Measurements from ENCODE around the gene NTSR2.
"Not testable (repeated sequence)": the region's sequence is repeated elsewhere in the genome, so short reads cannot be mapped to it uniquely, and the experiment has no call there.

The NTSR2 gene

DNA sequence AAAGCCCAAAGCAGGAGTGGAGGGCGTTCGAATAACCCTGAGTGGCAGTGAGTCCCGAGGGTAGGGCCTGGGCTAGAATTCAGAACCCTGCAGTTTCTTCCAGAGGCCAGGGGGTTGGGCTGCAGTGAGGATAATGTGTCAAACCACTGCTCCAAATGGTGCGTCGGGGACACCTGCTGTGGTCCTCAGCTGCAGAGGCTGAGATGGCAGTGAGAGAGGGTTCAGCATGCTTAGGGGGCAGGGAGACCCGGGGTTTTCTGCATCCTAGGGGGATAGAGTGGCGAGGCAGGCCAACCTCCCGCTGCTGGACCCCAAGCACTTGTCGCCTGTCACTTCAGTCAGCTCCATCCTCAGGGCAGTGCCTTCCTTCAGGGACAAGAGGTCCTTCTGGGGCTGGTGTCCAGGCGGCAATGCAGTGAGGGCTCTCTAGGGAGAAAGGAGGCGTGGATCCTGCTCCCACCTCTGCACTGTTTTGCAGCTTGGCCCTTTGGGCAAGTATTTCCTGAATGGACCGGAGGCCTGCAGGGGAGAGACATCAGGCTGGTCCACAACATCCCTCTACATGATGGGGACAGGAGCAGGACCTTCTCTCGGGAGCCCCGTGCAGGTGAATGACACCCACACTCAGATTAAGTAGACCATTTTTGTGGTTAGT, 8.4 kb upstream of the NTSR2 start:
- DNase-seq = no peak

DNA sequence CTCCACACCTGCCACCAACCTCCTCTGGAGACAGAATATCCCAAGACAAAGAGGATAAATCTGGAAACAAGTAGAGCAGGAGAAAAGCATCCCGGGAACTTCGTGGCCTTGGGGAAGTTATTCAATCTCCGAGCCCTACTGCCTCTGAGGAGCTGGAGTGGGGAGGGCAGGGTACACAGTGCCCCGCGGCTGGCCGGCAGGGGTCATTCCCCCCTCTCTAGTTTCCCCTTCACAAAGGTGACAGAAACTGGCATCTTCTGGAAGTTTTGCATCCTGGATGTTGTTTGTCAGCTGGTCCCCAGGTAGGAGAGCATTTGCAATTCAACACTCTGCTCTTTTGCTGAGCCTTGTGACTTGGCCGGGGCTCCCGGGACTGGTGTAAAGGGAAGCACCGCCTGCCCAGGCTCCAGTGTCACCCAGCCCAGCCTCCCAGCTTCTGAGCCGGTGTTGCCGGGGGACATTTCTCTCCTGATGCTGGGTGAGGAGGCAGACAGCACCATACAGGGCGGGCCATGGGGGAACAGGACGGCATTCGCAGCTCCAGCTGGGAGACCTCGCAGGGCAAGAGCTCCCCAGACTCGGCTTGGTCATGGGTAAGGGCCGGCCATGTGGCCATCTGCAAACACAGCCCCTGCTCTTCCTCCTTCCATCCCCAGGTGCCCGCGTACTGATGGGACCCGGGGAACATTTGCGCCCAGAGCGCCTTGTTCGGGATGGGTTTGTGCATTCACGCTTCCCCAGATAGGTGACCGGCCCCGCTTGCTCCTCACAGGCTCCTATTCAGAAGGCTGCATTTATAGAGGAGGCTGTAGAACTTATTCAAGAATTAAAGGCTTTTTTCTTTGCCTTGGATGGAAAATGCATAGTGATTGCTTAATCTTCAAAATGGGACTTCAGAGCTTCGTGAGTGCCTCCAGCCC, 7.4 kb upstream of the NTSR2 start:
- DNase-seq = no peak

DNA sequence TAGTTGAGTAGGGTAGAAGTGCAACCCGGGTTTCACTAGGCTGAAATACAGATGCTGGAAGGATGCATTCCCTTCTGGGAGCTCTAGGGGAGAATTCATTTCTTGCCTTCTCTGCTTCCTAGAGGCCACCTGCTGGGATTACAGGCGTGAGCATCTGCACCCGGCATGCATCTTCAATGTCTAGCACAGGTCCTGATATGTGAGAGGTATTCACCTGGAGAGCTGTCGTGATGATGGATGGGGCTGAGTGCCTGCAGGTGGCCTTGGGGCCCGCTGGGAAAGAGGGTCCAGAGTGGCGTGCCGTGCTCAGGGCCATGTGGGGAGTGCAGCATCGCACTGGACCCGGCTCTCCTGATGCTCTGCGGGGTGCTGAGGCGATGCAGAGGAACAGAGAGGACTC, 6.6 kb upstream of the NTSR2 start:
- DNase-seq = no peak

DNA sequence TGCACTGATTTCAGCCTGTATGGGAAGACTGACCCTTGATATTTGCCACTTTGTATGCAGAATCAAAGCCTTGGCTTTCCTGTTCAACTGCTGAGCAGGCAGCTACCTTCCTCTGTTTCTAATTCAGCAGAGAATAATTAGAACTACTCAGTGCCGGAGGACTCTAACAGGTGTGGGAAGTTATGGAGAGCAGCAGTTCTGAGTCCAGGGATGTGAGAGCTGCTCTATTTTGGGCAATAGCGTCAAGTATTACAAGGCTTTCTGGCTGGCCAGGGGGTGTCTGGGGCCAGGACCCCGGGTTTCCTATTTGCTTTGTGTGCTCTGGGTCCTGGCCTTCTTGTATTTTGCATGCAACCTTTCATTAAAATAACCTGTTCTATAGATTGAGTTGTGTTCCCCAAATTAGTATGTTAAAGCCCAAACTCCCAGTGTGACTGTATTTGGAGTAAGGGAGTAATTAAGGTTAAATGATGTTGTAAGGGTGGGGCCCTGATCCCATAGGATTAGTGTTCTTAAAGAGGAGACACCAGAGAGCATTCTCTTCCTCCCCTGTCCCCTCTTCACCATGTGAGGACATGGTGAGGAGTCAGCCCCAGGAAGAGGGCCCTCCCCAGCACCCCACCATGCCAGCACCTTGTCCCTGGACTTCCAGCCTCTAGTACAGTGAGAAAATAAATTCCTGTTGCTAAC, 5.6 kb upstream of the NTSR2 start:
- no peak for DNase-seq

DNA sequence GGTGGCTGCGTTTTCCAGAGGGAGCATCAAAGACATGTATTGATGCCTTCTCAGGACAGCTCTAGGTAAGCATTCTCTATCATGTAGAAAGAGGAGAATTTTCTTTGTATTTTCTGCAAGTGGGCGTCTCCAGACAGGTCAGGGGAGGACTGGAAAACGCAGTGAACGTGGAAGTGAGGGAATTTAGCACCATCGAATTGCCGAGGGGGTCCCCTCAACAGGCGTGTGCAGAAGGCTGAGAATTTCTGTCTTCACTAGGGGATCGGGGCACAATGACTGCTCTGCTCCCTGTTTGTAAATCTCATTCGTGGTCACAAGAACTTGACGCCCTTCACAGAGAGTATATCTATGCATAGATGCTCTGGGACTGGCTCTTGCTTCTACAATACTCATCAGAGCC, 5.0 kb upstream of the NTSR2 start:
- DNase-seq = no peak

DNA sequence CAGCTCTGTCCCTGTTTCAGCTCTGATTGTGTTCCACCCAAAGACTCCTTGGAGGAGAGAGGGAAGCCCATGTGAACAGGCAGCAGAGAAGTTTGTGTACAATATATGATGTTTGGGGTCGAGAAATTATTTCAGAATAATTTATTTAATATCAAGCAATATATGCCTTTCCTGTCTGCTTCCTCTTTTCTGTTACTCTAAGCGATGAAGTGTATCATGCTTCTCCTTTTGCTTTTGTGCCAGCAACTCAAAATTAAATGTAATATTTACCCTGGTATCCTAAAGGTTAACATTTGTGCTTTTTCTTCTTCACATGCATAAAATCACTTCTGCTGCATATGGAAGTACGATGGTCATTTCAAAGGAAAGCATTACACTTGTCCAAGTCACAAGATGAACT, 2.4 kb upstream of the NTSR2 start:
- DNase-seq = no peak

DNA sequence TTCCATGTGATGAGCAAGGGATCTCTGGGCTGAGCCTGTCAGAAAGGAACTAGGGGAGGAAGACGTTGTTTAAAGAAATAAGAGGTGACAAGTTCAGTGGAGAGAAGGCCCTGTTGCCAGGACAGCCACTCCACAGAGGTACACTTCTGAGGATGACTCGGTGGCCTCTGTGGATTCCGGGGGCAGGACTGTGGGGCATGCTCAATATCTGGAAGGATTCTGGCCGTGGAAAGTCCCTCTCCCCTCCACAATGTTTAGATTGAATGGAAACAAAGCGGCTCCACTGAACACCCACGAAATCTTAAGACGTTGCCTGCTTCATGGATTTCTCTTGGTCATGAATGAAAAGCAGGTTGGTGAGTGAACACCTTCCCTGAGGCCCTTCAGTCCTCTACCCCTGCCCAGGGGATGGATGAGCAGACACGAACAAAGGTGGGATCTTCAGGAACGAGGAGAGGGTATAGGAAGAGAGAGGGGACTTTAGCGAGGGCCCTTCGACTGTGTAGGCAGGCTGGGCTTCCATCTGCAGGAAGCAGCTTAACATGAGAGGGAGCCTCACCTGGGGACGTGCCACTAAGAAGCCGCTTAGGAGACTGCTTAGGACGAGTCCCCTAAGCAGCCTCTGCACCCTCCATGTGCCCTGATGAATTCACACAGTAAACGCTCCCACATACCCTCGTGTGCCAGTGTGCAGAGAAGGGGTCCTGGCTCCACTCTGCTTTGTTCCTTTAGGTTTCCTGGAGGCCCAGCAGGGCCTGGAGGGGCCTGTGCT, 1.9 kb downstream of the NTSR2 start:
- DNase-seq = no peak

DNA sequence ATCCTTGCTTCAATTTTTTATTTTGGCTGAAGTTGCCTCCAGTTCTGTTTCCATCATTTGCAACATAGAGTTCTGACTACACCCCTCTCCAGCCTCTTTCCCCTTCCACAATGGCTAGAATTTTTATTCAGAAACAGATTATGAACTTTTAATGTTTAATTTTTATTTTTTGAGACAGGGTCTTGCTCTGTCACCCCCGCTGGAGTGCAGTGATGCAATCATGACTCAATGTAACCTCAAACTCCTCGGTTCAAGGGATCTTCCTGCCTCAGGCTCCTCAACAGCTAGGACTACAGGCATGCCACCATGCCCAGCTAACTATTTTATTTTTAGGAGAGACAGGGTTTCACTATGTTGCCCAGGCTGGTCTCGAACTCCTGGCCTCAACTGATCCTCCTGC, 2.8 kb downstream of the NTSR2 start:
- DNase-seq = no peak

DNA sequence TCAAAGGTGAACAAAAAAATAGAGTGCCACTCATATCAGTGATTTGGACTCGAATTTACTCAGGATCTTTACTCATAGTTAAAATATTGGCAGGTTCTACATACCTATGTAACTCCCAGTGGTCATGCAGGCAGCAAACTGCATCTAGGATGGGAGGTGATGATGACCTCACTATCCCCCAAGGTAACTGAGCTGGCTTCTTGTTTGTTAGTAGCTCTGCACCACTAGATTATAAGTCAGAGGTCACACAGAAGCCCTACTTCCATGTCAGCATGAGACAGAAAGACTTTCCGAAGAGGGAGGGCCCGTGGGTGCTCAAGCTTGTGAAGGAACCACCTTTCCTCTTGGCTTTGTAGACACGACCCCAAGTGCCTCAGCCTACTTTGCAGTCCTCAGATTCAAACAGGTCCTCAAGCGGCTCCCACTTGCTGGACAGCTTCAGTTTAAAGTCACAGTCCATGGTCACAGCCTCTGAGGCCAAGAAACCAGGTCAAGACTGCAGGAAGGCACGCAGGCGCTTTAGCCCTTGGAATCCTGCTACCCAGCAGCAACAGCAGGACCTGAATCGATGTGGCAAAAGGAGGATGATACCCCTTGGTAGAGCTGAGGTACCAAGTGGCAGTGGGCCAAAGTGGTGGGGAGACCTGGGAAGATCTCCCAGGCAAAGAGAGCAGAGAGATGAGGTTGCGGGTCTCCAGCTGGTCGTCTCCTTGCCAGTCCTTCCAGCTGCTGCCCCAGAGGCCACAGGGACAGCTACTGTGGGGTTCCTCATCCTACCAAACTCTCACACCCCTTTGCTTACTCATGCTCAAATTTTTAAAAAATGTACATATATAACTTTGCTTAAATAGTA, 4.3 kb downstream of the NTSR2 start:
- no peak for DNase-seq

DNA sequence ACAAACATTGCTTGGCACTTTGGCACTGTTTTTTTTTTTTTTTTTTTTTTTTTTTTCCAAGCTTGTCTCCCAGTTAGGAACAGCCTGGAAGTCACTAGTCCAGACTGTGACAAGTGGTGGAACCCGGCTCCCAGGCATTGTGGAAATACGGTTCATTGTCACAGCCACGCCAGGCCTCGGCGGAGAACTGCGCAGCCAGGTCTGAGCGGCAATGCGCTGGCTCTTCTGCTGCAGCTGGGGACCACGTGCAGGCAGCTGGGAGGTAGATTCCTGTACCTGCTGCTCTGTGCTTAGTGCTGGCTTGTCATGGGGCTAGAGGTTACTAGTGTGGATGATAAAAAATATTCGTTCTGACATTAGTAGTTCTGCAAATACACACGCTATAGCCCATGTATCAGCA, 5.0 kb downstream of the NTSR2 start:
- no peak for DNase-seq

DNA sequence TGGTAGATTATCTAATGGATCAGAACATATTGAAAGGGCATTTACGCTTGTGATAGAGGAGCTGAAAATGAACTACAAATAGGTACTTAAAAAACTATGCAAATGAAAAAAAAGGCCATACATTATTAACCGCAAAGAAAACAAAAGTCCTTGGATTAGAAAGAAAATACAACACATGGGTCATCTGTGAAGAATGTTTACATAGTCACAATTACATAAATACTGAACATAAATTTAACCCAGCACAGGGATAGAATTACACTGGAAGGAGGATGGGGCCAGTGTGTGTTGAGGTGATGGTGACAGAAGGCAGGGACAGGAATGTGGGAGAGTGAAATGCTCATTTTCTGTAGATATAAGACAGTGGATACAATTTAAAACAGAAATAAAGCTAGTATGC, 6.6 kb downstream of the NTSR2 start:
- no peak for DNase-seq

DNA sequence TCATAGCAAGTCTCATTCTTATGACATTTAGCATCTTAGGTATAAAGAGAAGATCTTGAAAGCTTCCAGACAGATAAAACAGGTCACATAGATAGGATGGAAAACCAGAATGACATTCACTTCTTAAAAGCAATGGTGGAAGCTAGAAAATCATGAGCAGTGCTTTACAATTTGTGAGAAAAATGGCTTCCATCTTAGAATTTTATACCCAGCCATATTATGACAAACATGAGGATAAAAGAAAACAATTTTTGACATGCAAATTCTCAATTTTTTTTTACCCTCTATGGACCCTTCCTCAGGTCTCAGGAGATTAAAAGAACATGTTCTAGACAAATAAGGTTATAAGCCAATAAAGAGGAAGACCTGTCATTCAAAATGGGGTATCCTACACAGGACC, 7.1 kb downstream of the NTSR2 start:
- no peak for DNase-seq

DNA sequence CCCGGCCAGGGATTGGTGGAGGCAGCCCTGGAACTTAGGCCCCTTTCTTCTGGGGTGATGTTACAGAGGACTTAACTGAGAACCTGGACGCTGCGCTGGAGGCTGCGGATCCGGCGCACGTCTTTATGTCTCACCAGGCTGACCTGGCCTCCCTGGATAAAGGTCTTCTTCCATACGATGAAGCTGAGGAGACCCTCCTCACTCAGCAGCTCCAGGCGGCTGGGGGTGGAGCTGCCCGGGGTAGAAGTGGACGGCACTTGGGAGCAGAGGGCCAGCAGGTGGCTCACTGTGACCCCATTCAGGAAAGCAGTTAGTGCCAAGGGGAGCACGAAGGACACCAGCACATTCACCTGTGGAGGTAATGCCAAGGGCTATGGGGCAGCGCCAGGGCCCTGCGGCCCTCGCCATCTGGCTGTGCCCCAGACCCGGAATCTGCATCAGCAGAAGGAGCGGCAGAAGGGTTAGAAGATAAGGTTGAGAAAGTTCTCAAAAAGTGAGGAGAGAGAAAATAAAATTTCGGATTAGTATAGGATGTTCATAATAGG, 8.0 kb downstream of the NTSR2 start:
- no peak for DNase-seq

DNA sequence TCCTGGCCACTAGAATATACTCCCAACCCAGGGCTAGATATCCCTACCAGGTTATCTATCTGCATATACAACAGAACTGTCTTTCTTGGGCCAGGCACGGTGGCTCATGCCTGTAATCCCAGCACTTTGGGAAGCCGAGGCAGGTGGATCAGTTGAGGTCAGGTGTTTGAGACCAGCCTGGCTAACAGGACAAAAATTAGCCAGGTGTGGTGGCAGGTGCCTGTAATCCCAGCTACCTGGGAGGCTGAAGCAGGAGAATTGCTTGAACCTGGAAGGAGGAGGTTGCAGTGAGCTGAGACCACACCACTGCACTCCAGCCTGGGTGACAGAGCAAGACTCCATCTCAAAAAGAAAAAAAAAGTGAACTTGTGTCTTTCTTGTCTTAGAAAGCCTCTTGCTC, 9.6 kb downstream of the NTSR2 start:
- DNase-seq = not testable (repeated sequence)

DNA sequence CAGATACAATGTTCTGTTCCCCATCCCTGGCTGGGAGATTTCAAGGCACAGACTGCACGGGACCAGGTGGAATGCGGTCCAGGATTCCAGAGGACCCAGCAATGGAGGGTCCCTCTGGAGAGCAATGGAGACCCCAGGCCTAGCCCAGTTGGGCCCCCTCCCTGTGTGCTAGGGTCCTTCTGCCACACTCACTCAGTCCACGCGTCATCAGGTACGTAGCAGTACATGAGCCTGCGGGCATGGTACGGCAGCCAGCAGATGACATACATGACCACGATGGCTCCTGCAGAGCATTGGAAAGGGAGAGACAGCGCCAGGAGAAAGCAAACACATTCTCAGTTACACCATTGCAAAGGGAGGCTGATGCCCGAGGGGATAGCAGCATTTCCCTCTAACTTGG, 10.1 kb downstream of the NTSR2 start:
- DNase-seq = no peak

DNA sequence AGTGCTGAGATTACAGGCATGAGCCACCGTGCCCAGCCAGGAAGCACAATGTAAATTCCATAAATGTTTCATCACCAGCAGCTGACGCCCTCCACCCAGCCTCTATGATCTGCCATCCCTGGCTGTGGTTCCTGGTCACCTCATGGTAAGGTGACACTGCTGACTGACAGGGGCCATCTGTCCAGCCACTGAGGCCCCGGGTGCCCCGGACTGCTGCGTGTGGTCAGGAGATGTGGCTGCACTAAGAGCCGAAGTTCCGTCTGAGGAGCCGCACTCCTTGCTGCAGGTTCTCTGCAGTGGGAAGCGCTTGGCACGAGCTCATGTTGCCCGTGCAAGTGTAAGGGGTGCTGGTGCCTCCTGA, 10.9 kb downstream of the NTSR2 start:
- DNase-seq = no peak

DNA sequence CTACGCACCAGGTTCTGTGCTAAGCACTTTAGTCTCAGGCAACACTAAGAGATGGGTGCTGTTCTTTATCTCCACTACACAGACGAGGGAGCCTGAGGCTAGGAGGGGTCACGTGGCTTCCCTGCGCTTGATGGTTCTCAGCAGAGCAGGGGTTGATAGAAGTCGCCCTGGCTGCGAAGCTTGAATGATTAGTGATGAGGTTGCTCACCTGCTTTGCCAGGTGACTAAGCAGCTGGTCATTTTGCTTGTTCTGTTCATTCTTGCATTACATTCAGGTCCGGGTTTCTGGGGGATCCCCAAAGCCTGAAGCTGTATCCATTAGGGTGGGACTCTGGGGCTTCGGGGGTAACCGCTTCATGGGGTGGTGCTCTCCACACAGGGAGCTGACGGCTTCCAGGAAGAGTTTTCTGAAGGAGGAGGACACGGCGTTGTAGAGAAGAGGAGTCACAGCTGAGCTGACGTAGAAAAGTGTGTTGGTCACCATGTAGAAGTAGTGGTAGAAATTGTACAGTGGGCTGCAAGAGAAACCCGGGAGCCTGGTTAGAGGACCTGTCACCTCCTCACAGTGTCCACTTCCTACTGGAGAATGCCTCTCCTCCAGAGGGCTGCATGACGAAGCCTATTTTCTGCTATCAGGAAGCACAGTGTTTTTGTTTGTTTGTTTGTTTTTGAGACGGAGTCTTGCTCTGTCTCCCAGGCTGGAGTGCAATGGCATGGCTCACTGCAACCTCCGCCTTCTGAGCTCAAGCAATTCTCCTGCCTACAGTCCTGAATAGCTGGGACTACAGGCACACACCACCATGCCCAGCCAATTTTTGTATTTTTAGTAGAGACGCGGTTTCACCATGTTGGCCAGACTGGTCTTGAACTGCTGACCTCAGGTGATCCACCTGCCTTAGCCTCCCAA, 11.5 kb downstream of the NTSR2 start:
- no peak for DNase-seq

DNA sequence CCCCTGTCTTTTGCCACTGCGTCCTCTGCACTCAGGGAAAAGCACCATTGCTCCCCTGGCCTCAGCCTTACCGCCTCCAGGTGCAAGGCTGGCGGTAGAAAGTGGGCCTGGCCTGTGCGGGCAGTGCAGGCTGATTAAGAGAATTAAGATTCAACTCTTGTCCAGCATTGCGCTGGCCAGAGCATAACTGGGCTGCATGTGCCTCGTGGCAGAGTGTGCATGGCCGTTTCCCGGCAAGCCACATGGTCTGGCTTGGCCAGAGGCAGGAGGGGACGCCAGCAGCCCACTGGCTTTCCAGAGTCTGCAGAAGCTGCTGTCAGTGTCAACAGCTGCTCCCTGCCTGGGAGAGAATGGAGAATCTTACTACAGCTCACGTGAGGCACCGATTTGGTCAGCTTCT, 12.3 kb downstream of the NTSR2 start:
- no peak for DNase-seq

DNA sequence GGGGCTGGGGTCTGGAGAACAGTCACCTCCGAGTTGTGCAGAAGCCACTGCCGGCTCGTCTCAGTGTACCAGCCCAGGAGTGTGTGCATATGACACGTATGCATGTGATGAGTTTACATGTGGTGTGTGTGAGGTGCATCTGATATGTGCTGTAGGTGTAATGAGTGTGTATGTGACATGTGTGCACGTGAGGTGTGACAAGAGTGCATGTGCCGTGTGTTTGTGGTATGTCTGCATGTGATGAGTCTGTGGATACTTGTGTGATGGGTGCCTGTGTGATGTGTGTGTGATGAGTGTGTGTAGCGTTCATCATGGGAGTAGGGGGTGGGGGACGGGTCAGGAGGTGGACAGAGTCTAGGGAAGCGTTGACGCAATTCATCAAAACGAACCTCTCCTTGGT, 12.8 kb downstream of the NTSR2 start:
- DNase-seq = no peak

DNA sequence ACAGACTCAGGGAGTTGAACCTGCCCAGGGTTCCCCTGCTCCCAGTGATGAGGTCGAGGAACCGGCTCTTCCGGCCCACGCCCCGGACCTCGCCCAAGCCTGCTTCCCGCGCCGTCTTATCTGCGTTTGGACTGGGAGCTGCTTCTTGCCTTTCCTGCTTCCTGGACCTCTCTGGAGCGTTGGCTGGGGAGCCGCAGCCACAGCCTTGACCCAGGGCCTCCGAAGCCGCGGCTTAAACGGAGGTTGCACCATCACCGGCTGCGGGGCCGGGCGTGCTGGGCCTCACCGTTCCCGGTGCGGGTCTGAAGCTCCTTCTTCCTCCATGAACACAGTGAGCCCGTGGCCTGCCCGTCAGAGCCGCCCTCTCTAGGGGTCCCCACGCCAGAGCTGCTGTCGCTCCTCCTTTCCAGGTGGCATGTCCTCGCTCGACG, 13.3 kb downstream of the NTSR2 start:
- DNase-seq = no peak

DNA sequence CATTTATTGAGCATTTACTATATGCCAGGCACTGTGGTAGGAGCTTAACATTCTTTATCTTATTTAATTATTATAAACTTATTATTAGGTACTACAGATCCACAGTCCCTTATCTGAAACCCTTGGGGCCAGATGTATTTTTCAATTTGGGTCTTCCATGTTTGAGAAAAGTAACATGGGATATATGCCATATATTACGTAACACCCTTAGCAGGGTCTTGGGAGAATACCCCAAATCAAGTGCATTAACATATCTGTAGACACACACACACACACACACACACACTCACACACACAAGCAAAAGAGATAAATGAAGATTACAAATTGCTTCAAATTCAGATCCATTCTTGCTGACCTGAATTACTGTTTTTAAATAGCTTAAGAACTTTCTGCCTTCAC, 13.7 kb downstream of the NTSR2 start:
- no peak for DNase-seq

All from activated naive CD4-positive, alpha-beta T cell treated with Interleukin-2 at 50 U/mL for 16 hours (primary cell).